Measurements from ENCODE around the gene CPEB3.
"Not testable (repeated sequence)": the region's sequence is repeated elsewhere in the genome, so short reads cannot be mapped to it uniquely, and the experiment has no call there.

DNA sequence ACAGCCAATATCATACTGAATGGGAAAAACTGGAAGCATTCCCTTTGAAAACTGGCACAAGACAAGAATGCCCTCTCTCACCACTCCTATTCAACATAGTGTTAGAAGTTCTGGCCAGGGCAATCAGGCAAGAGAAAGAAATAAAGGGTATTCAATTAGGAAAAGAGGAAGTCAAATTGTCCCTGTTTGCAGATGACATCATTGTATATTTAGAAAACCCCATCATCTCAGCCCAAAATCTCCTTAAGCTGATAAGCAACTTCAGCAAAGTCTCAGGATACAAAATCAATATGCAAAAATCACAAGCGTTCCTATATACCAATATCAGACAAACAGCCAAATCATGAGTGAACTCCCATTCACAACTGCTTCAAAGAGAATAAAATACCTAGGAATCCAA lies 156.8 kb downstream of the CPEB3 start:
- not testable (repeated sequence) for TF ChIP-seq POLR2A (IDR thresholded peaks at IDR 0.05; ENCODE audit: low read length); EP300 (IDR thresholded peaks at IDR 0.05); ZNF302 (CRISPR knock-in tag; IDR thresholded peaks at IDR 0.05)
- TF ChIP-seq, protein P1, sequence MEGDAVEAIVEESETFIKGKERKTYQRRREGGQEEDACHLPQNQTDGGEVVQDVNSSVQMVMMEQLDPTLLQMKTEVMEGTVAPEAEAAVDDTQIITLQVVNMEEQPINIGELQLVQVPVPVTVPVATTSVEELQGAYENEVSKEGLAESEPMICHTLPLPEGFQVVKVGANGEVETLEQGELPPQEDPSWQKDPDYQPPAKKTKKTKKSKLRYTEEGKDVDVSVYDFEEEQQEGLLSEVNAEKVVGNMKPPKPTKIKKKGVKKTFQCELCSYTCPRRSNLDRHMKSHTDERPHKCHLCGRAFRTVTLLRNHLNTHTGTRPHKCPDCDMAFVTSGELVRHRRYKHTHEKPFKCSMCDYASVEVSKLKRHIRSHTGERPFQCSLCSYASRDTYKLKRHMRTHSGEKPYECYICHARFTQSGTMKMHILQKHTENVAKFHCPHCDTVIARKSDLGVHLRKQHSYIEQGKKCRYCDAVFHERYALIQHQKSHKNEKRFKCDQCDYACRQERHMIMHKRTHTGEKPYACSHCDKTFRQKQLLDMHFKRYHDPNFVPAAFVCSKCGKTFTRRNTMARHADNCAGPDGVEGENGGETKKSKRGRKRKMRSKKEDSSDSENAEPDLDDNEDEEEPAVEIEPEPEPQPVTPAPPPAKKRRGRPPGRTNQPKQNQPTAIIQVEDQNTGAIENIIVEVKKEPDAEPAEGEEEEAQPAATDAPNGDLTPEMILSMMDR (IDR thresholded peaks at IDR 0.05): not testable (repeated sequence)
